Upper lobe of right lung (tissue), 1 donor: Measurements from ENCODE around the gene TXNL4A. TPM values are rescaled to one million over a fixed set of nuclear protein-coding genes. Genes with fewer than 3 reads are reported as not detected.
A peak's percentile ranks its signal among the peaks of the same experiment; 100 is the strongest.
"Not testable (repeated sequence)": the region's sequence is repeated elsewhere in the genome, so short reads cannot be mapped to it uniquely, and the experiment has no call there.

Source experiments
- ATAC-seq: fragments of 200-7000 bp; cut with Tn5 transposase; one replicate; pipeline ENCODE4 v1.9.1; 2020; ENCODE audit warnings: mild to moderate bottlenecking, moderate library complexity
- DNase-seq: peaks from one replicate; pipeline ENCODE4 v3.0.0-alpha.2; 2020
- H3K27ac ChIP-seq: fragments of 200-600 bp; one replicate; pipeline ENCODE4 v1.8.0; 2022
- H3K27me3 ChIP-seq: fragments of 200-600 bp; one replicate; pipeline ENCODE4 v1.8.0; 2022; ENCODE audit warnings: mild to moderate bottlenecking
- H3K36me3 ChIP-seq: fragments of 200-600 bp; one replicate; pipeline ENCODE4 v1.8.0; 2022
- H3K4me1 ChIP-seq: fragments of 200-600 bp; one replicate; pipeline ENCODE4 v1.8.0; 2022
- H3K4me3 ChIP-seq: fragments of 200-600 bp; one replicate; pipeline ENCODE4 v1.8.0; 2022; ENCODE audit warnings: mild to moderate bottlenecking
- H3K9me3 ChIP-seq: fragments of 200-600 bp; one replicate; pipeline ENCODE4 v1.8.0; 2022
- CTCF ChIP-seq: fragments of 200-600 bp; IDR thresholded peaks from one replicate; pipeline ENCODE4 v1.8.0; 2022; ENCODE audit warnings: antibody characterized with exemption
- intact Hi-C: fragments of 100-400 bp; cut with DNase I; formaldehyde crosslinking; loops from one replicate; pipeline ENCODE4 v1.11.0; 2022
- total RNA-seq: library from RNA; stranded (reverse); fragmentation: NEBNext Ultra II Directional; extraction: Animal tissue kit (Norgen Biotek cat#: 25700); gene quantifications from one replicate; pipeline ENCODE4 v1.2.1, GENCODE V29; 2021
- donor health status: DM: no; HTN: yes; CAD: no; lungs with severe emphysema.

Gene TXNL4A
- total RNA-seq, 1 donor from 2014 or later: 80.7 TPM

- no peaks in the 10 kb centered on the region for H3K27me3 ChIP-seq
- intact Hi-C loops: no loop called here
- ATAC-seq (peak; percentile 71), DNase-seq (peak; percentile 86)
- H3K4me3 ChIP-seq: no peak overlapping the region
- H3K4me1 ChIP-seq: peaks cover 28% of the 10 kb centered on the region
- no peak for TF ChIP-seq CTCF
- H3K27ac ChIP-seq: peak overlapping the region; percentile 76
- H3K9me3 ChIP-seq: no peaks in the 10 kb centered on the region
- no peaks in the 10 kb centered on the region for H3K36me3 ChIP-seq
Measured at GRCh38 chr18:79961527-79962291, 26.7 kb downstream of the TXNL4A start.

- peak overlapping the region; percentile 76 for H3K27ac ChIP-seq
- peaks cover 28% of the 10 kb centered on the region for H3K4me1 ChIP-seq
- no peak for ATAC-seq
Measured at GRCh38 chr18:79960921-79961526, 27.3 kb downstream of the TXNL4A start.

GRCh38 chr18:79960161-79960801 lies 28.1 kb downstream of the TXNL4A start:
- ATAC-seq, DNase-seq, H3K27me3 ChIP-seq, intact Hi-C loops, H3K9me3 ChIP-seq, H3K4me3 ChIP-seq, H3K36me3 ChIP-seq: not testable (repeated sequence)
- H3K27ac ChIP-seq: peak overlapping the region; percentile 76
- peaks cover 26% of the 10 kb centered on the region for H3K4me1 ChIP-seq

More at GRCh38 chr18:79960921-79961526, 27.3 kb downstream of the TXNL4A start:
- H3K36me3 ChIP-seq: no peaks in the 10 kb centered on the region
- no peaks in the 10 kb centered on the region for H3K9me3 ChIP-seq
- DNase-seq: no peak
- TF ChIP-seq CTCF: no peak
- no peak overlapping the region for H3K4me3 ChIP-seq
- H3K27me3 ChIP-seq: no peaks in the 10 kb centered on the region
- intact Hi-C loops: no loop called here

GRCh38 chr18:79958981-79959380 lies 29.4 kb downstream of the TXNL4A start:
- Histone ChIP-seq H3K4me1 (peaks cover 27% of the 10 kb centered on the region), H3K36me3 (no peaks in the 10 kb centered on the region), H3K27ac (no peak overlapping the region), H3K9me3 (no peaks in the 10 kb centered on the region), H3K27me3 (no peaks in the 10 kb centered on the region), H3K4me3 (no peak overlapping the region)
- no peak for DNase-seq
- no peak for ATAC-seq
- TF ChIP-seq CTCF: no peak
- intact Hi-C loops: no loop called here

- intact Hi-C loops: no loop called here
- no peaks in the 10 kb centered on the region for H3K36me3 ChIP-seq
- no peak for TF ChIP-seq CTCF
- no peak for ATAC-seq
- H3K9me3 ChIP-seq: no peaks in the 10 kb centered on the region
- H3K4me1 ChIP-seq: peaks cover 24% of the 10 kb centered on the region
- H3K27ac ChIP-seq: no peak overlapping the region
- H3K27me3 ChIP-seq: no peaks in the 10 kb centered on the region
- H3K4me3 ChIP-seq: no peak overlapping the region
- no peak for DNase-seq
Measured at GRCh38 chr18:79956276-79956675, 32.1 kb downstream of the TXNL4A start.
